HG03575 (cell line): ENCODE data around the gene ASAP2.

Source experiments
- ATAC-seq: cut with Tn5 transposase; IDR thresholded peaks from one replicate; pipeline ENCODE4 v1.9.1; 2021; ENCODE audit not compliant: unreplicated experiment, insufficient number of reproducible peaks, low FRiP score; ENCODE audit errors: extremely low read depth

Gene ASAP2

GRCh38 chr2:9205963-9206948 lies at the start of gene ASAP2:
ASAP2 (plus strand) TSS chr2:9206812; CDS start chr2:9207105, 293 bp downstream.
- ATAC-seq = no peak

GRCh38 chr2:9158786-9159779 lies 47.5 kb upstream of the ASAP2 start:
- ATAC-seq = no peak

DNA sequence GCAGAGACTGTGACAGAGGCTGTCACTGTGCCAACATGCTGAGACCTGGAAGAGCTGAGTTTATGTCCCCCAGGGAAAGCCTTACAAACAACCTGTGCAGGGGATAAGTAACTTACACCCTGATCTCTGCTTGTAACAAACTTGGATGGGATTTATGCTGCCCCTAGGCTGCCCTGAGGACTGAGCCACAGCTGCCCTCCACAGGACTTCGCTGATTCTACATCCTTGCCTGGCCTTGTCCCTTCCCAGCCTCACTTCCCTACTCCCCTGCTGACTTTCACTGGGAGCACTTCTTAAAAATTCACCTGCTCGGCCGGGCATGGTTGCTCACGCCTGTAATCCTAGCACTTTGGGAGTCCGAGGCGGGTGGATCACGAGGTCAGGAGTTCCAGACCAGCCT lies 45.9 kb upstream of the ASAP2 start:
- ATAC-seq = no peak

DNA sequence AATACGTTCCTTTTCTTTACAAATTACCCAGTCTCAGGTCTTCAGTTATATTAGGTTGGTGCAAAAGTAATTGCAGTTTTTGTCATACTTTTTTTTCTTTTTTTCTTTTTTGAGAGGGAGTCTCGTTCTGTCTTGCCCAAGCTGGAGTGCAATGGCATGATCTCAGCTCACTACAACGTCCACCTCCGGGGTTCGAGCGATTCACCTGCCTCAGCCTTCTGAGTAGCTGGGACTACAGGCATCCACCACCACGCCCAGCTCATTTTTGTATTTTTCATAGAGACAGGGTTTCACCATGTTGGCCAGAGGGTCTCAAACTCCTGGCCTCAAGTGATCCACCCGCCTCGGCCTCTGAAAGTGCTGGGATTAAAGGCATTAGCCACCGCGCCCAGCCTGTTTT lies 43.8 kb upstream of the ASAP2 start:
- ATAC-seq = no peak

DNA sequence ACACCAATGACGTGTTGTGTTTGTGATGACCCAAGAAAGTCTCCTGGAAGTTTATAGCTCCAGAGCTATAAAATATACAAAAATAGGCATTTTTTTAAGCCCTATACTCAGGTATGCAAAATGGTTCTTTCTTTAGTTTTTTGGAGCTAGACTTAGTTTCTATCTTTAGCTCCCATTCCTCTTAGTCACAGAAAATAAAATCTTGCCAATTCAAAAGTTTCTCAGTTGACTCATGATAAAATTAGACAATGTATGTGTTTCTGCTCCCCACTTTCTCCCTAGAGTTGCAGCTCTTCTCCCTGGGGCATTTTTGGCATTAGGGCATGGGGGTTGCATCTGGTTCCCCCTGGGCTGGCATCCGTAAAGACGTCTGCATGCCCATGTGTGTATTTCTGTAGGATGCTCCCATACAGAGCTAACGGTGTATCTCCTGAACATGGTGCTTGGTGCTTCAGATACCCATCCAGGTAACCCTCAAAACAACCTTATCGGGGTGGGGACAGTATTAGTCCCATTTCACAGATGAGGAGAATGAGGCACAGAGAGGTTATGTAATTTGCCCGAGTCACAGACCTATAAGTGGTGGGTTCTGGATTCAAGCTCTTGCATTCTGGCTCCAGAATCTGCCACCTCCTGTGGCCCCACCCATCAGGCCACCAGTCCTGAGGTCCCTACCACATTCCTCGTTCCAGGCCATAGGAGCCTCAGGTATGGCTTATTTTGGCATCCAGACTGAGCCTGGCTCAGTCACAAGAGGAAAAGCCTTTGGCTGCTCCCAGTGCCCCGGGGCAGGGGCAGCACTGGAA lies 43.1 kb upstream of the ASAP2 start:
- ATAC-seq = no peak

DNA sequence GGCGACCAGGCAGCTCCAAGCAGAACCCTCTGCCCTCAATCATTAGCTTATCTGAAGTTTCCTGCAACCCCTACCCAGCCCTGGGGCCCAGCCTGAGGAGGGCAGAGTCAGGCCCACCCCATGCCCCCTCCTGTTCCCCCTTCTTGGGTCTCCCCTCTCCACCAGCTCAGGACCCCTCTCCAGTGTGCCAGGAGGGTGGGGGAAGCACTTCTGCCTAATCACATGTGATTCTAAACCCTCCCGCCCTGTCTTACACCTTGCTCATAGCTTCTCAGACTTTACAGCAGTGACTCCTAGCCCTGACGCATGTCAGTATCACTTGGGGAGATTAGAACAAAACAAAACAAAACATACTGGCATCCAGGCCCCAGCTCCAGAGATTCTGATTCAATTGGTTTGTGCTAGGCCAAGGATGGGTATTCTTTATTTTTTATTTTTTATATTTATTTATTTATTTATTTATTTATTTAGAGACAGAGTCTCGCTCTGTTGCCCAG lies 42.5 kb upstream of the ASAP2 start:
- no peak for ATAC-seq

GRCh38 chr2:9165625-9166024 lies 41.0 kb upstream of the ASAP2 start:
- no peak for ATAC-seq

DNA sequence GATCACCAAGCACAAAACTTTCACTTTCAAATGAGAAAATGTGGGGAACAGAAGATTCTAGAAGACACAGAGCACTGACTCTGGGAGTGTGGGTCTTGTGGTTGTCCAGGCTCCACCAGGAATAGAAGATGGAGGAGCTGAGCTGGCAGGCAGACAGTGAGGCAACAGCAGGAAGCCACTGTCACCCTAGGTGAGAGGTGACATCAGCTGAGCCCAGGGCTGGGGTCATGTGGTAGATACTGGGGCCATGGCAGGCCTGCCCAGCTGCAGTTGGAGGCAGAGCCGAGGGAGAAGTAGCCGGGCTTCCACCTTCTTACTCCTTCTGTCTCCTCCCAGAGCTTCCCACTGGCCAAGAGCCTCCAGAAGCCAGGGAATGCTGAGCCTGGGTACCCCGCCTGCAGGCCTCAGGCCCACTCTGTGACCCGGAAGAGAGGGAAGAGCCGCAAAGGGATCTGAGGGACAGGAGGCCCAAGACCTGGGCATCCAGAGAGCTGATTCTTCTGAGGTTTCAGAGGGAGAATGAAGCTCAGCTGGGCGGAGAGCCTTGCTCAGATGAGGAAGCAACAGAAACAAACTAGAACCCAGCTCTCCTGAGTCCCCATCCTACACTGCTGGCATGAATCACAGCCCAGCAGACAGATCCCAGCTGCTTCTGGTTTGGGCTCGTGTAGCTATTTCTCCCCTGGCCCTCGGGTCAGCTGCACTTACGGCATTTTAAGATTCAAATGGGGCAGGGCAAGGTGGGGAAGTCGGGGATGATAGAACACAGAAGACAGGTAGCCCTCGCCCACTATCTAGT lies 39.8 kb upstream of the ASAP2 start:
- ATAC-seq = no peak

DNA sequence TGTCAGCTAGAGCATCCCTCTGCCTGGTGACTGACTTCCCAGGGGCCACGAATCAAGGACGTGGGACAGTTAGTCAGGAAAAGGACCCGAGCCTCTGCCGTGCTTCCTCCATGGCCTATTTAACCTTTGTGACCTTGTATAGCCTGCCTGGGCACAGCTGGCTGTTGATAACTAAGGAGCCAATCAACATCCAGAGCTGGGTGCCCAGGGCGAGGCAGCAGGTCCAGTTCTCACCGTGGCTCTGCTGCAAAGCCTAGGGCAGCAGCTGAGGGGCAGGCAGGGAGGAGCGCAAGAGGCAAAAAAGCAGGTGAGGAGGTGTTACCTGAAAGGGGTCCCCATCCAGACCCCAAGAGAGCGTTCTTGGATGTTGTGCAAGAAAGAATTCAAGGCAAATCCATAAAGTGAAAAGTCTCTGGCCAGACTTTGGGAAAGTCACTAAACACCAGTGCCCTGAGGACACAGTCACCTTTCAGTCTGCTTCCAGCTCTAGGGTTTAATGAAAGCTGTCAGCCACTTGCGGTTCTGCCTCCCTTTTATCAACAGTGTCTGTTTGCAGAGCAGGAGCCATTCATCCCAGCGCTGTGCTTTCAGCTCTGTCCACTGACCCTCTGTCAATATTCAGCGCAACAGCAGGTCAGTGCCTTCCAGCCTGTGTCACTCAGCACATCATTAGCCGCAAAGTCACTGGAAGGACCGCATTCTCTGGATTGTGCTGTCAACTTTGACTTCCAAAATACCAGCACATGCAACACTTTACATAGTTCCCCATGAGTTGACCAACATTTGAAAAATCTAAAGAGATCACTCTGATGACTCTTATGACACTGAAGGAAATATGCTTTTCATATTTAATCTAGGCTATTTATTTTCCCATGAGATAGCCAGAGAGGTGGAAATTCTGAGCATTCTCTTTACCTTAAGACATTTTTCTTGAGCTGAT lies 38.6 kb upstream of the ASAP2 start:
- ATAC-seq = no peak

DNA sequence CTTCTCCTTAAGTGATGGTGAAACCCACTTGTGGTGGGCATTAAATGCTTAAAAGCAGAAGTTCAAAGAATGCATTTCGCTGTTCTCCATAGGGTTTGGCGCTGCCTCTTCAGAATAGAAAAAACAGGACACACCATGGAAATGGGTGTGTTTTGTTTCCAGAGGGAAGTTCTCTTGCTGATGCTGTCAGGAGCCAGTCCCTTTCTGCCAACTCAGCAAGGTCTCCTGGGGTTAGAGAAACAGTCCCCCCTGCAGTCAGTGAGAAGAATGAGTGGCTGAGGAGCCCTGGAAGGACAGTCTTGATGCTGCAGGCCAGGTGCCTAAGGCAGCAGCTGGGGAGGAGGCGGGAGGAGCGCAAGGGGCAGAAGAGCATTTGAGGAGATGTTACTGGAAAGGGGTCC lies 37.8 kb upstream of the ASAP2 start:
- ATAC-seq = no peak

DNA sequence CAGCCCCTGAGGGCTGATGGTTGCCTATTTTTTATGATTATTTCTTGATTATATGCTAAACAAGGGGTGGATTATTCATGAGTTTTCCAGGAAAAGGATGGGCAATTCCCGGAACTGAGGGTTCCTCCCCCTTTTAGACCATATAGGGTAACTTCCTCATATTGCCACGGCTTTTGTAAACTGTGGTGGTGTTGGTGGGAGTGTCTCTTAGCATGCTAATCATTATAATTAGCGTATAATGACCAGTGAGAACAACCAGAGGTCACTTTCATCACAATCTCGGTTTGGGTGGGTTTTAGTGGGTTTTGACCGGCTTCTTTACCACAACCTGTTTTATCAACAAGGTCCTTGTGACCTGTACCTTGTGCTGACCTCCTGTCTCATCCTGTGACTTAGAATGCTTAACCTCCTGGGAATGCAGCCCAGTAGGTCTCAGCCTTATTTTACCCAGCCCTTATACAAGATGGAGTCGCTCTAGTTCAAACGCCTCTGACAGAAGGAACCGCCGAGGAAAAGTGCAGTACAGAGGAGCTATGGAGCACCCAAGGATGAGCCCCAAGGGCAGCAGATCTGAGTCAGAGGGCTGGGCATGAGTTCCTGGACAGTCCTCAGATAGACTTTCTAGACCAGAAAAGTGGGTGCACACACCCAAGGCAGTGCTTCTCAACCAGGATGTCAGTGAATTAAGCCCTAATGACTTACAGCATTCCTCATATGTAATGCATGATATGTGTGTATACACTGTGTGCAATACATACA lies 37.1 kb upstream of the ASAP2 start:
- ATAC-seq = no peak

GRCh38 chr2:9170458-9171130 lies 36.0 kb upstream of the ASAP2 start:
- ATAC-seq = no peak

GRCh38 chr2:9174771-9175437 lies 31.7 kb upstream of the ASAP2 start:
- ATAC-seq = no peak

- ATAC-seq = no peak
Observed at GRCh38 chr2:9178110-9178903, 28.3 kb upstream of the ASAP2 start.
